ENCODE results near the gene SLC2A4RG. TPM values are rescaled to one million over a fixed set of nuclear protein-coding genes. Genes with fewer than 3 reads are reported as not detected.

Gene SLC2A4RG
- total and polyA plus RNA-seq, 2 of the 13 experiments (the other 11 are each of a cell fraction or from before 2014, with no cell fraction given) = 91.4 to 95.9 TPM

DNA sequence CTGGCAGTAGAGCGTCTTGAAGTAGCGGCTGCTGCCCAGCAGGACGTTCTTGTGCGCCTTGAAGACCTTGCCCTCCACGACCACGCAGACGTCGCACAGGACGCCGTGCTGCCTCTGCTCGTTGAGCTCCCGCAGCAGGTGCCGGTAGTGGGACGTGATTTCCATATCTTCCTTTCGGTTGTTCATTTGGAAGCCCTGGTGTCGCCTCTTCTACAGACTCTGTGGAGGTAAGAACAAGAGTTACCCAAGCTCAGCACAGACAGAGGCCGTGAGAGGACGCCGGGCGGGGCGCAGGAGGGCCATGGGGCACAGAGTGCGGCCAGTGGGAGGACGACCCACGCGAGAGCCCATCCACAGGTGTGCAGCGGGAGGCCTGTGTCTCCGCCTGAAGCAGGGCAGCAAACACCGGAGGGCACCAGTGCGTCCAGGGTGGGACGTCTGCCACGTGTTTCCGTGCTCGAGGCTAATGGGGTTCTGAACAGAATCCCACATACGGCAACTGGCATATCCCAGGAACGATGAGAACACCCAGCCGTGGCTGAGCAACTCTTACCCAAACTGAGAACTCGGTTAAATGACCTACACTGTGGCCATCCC, 51.1 kb downstream of the SLC2A4RG start (continued):
- TF ChIP-seq, protein P1, sequence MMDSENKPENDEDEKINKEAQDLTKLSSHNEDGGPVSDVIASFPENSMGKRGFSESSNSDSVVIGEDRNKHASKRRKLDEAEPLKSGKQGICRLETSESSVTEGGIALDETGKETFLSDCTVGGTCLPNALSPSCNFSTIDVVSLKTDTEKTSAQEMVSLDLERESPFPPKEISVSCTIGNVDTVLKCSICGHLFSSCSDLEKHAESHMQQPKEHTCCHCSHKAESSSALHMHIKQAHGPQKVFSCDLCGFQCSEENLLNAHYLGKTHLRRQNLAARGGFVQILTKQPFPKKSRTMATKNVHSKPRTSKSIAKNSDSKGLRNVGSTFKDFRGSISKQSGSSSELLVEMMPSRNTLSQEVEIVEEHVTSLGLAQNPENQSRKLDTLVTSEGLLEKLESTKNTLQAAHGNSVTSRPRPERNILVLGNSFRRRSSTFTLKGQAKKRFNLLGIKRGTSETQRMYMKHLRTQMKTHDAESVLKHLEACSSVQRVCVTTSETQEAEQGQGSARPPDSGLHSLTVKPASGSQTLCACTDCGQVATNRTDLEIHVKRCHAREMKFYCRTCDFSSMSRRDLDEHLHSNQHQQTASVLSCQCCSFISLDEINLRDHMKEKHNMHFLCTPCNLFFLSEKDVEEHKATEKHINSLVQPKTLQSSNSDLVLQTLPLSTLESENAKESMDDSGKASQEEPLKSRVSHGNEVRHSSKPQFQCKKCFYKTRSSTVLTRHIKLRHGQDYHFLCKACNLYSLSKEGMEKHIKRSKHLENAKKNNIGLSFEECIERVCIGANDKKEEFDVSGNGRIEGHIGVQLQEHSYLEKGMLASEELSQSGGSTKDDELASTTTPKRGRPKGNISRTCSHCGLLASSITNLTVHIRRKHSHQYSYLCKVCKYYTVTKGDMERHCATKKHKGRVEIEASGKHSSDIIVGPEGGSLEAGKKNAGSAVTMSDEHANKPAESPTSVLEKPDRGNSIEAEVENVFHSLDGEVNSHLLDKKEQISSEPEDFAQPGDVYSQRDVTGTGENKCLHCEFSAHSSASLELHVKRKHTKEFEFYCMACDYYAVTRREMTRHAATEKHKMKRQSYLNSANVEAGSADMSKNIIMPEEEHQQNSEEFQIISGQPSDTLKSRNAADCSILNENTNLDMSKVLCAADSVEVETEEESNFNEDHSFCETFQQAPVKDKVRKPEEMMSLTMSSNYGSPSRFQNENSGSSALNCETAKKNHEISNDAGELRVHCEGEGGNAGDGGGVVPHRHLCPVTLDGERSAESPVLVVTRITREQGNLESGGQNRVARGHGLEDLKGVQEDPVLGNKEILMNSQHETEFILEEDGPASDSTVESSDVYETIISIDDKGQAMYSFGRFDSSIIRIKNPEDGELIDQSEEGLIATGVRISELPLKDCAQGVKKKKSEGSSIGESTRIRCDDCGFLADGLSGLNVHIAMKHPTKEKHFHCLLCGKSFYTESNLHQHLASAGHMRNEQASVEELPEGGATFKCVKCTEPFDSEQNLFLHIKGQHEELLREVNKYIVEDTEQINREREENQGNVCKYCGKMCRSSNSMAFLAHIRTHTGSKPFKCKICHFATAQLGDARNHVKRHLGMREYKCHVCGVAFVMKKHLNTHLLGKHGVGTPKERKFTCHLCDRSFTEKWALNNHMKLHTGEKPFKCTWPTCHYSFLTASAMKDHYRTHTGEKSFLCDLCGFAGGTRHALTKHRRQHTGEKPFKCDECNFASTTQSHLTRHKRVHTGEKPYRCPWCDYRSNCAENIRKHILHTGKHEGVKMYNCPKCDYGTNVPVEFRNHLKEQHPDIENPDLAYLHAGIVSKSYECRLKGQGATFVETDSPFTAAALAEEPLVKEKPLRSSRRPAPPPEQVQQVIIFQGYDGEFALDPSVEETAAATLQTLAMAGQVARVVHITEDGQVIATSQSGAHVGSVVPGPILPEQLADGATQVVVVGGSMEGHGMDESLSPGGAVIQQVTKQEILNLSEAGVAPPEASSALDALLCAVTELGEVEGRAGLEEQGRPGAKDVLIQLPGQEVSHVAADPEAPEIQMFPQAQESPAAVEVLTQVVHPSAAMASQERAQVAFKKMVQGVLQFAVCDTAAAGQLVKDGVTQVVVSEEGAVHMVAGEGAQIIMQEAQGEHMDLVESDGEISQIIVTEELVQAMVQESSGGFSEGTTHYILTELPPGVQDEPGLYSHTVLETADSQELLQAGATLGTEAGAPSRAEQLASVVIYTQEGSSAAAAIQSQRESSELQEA (CRISPR knock-in tag; IDR thresholded peaks at IDR 0.05; ENCODE audit: not compliant biosample characterization) = no peak
- TF ChIP-seq SIX4 (CRISPR knock-in tag; IDR thresholded peaks at IDR 0.05) = no peak

DNA sequence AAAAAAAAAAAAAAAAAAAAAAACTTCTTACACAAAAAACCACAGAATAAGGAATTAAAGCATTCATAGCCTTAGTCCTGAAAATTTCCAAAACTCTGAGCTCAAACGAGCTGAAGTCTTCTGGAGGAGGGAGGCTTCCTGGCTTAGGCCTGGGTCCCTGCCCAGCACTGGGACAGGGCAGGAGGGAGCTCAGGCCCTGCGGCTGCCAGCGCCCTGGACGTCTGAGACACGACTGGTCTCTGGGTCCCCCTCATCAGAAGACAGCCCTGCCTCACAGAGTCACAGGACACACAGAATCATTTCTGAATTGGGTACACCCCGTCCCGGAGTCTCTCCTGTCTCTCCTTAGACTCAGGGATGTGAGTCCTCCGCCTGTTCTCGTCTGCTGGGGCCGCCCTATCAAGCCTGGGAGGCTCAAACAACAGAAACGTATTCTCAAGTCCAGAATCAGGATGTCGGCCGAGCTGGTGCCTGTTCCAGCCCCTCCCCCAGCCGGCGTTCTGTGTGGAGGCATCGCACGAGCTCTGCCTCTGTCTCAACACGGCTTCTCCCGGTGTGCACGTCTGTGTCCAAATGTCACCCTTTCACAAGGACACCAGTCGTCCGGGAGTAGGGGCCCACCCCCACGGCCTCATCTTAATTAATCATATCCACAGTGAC, 52.1 kb downstream of the SLC2A4RG start:
- Histone ChIP-seq H4K20me1 (ENCODE audit: insufficient read depth, low read length) (no peaks in the 10 kb centered on the region), H3K4me1 (ENCODE audit: insufficient read depth, low read length) (peaks cover 45% of the 10 kb centered on the region), H3K4me3 (replicated peaks in 1 of 3; ENCODE audit: insufficient read depth in 1 of 3, low read depth in 2 of 3, low read length in 3 of 3) (peak overlapping the region in 1 of 3 experiments; percentile 43; a peak in 2 of 6 replicates), H3K27ac (ENCODE audit: extremely low read length, insufficient read depth, low read length) (peak overlapping the region; percentile 15), H3K27me3 (ENCODE audit: control insufficient read depth in 1 of 2, insufficient read depth in 2 of 2, low read length in 2 of 2) (no peaks in the 10 kb centered on the region), H3K4me2 (ENCODE audit: low read depth, low read length) (peak overlapping the region; percentile 46), H3K9ac (ENCODE audit: insufficient read depth, low read depth, low read length) (peak overlapping the region; percentile 42; the same call in 1 of the 2 replicates), H3K9me3 (ENCODE audit: low read length) (no peaks in the 10 kb centered on the region), H3K36me3 (replicated peaks in 1 of 2; ENCODE audit: control insufficient read depth in 1 of 2, insufficient read depth in 2 of 2, low read length in 2 of 2) (no peaks in the 10 kb centered on the region), H2AFZ (ENCODE audit: low read length) (no peak overlapping the region), H3K79me2 (ENCODE audit: insufficient read depth, low read length) (no peaks in the 10 kb centered on the region)
- peak; percentile 25 for ATAC-seq
- no peak for FAIRE-seq
- in situ Hi-C loops (cut with HindIII; ENCODE audit: extremely low pct_ligation_motif_present, low pct_unique_long_range_greater_than_20kb) (no loop called here), intact Hi-C loops (cut with micrococcal nuclease; ENCODE audit: unreplicated experiment) (no loop called here)
- POLR2A ChIA-PET = interaction anchor here (0.9 to 1.0 kb wide), 2 partner anchors 56 to 84 kb away, joined by 3 to 4 read pairs; partner anchors contain the start of genes ARFRP1 and ZGPAT
- DNase-seq (ENCODE audit: low spot score) = no peak
- no TSS peak for BruUV-seq (replicated peaks)
- CTCF ChIA-PET (ENCODE audit: low intra/inter-chr PET ratio, low total read pairs) = no interaction called here
- WGBS (ENCODE audit: low lambda C conversion rate) = 52% methylated on average over 22 of the region's 23 CpGs
- TF ChIP-seq, protein P2, sequence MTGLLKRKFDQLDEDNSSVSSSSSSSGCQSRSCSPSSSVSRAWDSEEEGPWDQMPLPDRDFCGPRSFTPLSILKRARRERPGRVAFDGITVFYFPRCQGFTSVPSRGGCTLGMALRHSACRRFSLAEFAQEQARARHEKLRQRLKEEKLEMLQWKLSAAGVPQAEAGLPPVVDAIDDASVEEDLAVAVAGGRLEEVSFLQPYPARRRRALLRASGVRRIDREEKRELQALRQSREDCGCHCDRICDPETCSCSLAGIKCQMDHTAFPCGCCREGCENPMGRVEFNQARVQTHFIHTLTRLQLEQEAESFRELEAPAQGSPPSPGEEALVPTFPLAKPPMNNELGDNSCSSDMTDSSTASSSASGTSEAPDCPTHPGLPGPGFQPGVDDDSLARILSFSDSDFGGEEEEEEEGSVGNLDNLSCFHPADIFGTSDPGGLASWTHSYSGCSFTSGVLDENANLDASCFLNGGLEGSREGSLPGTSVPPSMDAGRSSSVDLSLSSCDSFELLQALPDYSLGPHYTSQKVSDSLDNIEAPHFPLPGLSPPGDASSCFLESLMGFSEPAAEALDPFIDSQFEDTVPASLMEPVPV (CRISPR knock-in tag; IDR thresholded peaks at IDR 0.05) = no peak
- TF ChIP-seq, protein P3, sequence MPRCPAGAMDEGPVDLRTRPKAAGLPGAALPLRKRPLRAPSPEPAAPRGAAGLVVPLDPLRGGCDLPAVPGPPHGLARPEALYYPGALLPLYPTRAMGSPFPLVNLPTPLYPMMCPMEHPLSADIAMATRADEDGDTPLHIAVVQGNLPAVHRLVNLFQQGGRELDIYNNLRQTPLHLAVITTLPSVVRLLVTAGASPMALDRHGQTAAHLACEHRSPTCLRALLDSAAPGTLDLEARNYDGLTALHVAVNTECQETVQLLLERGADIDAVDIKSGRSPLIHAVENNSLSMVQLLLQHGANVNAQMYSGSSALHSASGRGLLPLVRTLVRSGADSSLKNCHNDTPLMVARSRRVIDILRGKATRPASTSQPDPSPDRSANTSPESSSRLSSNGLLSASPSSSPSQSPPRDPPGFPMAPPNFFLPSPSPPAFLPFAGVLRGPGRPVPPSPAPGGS (CRISPR knock-in tag; IDR thresholded peaks at IDR 0.05) = no peak
- TF ChIP-seq TAF1 (CRISPR knock-in tag; IDR thresholded peaks at IDR 0.05) = no peak
- TF ChIP-seq ZNF333 (CRISPR knock-in tag; IDR thresholded peaks at IDR 0.05; ENCODE audit: borderline replicate concordance) = peak; percentile 61; the same call in 1 of the 2 replicates
- no peak for TF ChIP-seq SMC3 (IDR thresholded peaks at IDR 0.05; ENCODE audit: low read length)
- no peak for TF ChIP-seq MZF1 (CRISPR knock-in tag; IDR thresholded peaks at IDR 0.05; ENCODE audit: borderline replicate concordance)
- 0 out of 2 replicates have a peak, but pooled peaks have one; percentile 11 for TF ChIP-seq KMT2A (CRISPR knock-in tag; IDR thresholded peaks at IDR 0.05)

Data from HepG2 (cell line).